ENCODE results near the gene TMEM88. TPM values are rescaled to one million over a fixed set of nuclear protein-coding genes. Genes with fewer than 3 reads are reported as not detected.
A peak's percentile ranks its signal among the peaks of the same experiment; 100 is the strongest.

The TMEM88 gene
- total RNA-seq, 1 experiment from 2014 or later, result 2.8 TPM

- H3K9me3 ChIP-seq (ENCODE audit: control insufficient read depth in 1 of 2, insufficient read depth in 1 of 2, low read depth in 1 of 2, low read length in 2 of 2), result no peaks in the 10 kb centered on the region
- POLR2A ChIA-PET, result interaction anchor here (3.9 kb wide), 1 partner anchor 11 kb away, joined by 11 read pairs; no protein-coding TSS in a partner anchor
- H4K20me1 ChIP-seq (ENCODE audit: insufficient read depth), result no peaks in the 10 kb centered on the region
- RAD21 ChIA-PET (ENCODE audit: low non-redundant PET in 1 of 2, low total read pairs in 2 of 2, uncharacterized antibody in 2 of 2, unreplicated experiment in 2 of 2), result no interaction called here
- DNase-seq (ENCODE audit: low read depth, low spot score), result no peak
- TF ChIP-seq EZH2 (IDR thresholded peaks at IDR 0.05) (no peak), ZBTB33 (IDR thresholded peaks at IDR 0.05; ENCODE audit: extremely low read depth, insufficient replicate concordance, low read length) (no peak), CBX3 (IDR thresholded peaks at IDR 0.05; ENCODE audit: low read depth) (no peak), ZFX (IDR thresholded peaks at IDR 0.05) (no peak), YY1 (IDR thresholded peaks at IDR 0.05; ENCODE audit: extremely low read depth, insufficient replicate concordance, low read depth, low read length) (no peak), ELF1 (IDR thresholded peaks at IDR 0.05; ENCODE audit: borderline replicate concordance, low read depth) (no peak), JUND (IDR thresholded peaks at IDR 0.05) (no peak), EZH2phosphoT487 (IDR thresholded peaks at IDR 0.05; ENCODE audit: borderline replicate concordance) (no peak)
- TF ChIP-seq, protein P1, sequence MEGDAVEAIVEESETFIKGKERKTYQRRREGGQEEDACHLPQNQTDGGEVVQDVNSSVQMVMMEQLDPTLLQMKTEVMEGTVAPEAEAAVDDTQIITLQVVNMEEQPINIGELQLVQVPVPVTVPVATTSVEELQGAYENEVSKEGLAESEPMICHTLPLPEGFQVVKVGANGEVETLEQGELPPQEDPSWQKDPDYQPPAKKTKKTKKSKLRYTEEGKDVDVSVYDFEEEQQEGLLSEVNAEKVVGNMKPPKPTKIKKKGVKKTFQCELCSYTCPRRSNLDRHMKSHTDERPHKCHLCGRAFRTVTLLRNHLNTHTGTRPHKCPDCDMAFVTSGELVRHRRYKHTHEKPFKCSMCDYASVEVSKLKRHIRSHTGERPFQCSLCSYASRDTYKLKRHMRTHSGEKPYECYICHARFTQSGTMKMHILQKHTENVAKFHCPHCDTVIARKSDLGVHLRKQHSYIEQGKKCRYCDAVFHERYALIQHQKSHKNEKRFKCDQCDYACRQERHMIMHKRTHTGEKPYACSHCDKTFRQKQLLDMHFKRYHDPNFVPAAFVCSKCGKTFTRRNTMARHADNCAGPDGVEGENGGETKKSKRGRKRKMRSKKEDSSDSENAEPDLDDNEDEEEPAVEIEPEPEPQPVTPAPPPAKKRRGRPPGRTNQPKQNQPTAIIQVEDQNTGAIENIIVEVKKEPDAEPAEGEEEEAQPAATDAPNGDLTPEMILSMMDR (IDR thresholded peaks at IDR 0.05 in 2 of 3, conservative IDR thresholded peaks at IDR 0.05 in 1 of 3; ENCODE audit: borderline replicate concordance in 1 of 3, insufficient read depth in 1 of 3, low read depth in 2 of 3, low read length in 2 of 3), result no peak
- TF ChIP-seq, protein P2, sequence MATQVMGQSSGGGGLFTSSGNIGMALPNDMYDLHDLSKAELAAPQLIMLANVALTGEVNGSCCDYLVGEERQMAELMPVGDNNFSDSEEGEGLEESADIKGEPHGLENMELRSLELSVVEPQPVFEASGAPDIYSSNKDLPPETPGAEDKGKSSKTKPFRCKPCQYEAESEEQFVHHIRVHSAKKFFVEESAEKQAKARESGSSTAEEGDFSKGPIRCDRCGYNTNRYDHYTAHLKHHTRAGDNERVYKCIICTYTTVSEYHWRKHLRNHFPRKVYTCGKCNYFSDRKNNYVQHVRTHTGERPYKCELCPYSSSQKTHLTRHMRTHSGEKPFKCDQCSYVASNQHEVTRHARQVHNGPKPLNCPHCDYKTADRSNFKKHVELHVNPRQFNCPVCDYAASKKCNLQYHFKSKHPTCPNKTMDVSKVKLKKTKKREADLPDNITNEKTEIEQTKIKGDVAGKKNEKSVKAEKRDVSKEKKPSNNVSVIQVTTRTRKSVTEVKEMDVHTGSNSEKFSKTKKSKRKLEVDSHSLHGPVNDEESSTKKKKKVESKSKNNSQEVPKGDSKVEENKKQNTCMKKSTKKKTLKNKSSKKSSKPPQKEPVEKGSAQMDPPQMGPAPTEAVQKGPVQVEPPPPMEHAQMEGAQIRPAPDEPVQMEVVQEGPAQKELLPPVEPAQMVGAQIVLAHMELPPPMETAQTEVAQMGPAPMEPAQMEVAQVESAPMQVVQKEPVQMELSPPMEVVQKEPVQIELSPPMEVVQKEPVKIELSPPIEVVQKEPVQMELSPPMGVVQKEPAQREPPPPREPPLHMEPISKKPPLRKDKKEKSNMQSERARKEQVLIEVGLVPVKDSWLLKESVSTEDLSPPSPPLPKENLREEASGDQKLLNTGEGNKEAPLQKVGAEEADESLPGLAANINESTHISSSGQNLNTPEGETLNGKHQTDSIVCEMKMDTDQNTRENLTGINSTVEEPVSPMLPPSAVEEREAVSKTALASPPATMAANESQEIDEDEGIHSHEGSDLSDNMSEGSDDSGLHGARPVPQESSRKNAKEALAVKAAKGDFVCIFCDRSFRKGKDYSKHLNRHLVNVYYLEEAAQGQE (IDR thresholded peaks at IDR 0.05; ENCODE audit: low read depth), result no peak
- TF ChIP-seq, protein P3, sequence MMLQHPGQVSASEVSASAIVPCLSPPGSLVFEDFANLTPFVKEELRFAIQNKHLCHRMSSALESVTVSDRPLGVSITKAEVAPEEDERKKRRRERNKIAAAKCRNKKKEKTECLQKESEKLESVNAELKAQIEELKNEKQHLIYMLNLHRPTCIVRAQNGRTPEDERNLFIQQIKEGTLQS (IDR thresholded peaks at IDR 0.05), result no peak
- H3K79me2 ChIP-seq (ENCODE audit: insufficient read depth, low read length), result peaks cover 49% of the 10 kb centered on the region
- H3K4me1 ChIP-seq (ENCODE audit: control insufficient read depth in 1 of 2, insufficient read depth in 2 of 2, low read length in 2 of 2), result peaks cover 35 to 67% of the 10 kb centered on the region in 2 experiments
- no TSS peak for BruUV-seq (replicated peaks)
- no peak overlapping the region for H2AFZ ChIP-seq (ENCODE audit: low read depth, low read length, poor library complexity, severe bottlenecking)
- peak overlapping the region; percentile 99; the same call in 1 of the 2 replicates for H3K9ac ChIP-seq (ENCODE audit: low read length)
- no peak overlapping the region for H3K4me3 ChIP-seq (replicated peaks in 1 of 2; ENCODE audit: low read depth in 1 of 2, low read length in 2 of 2)
- H3K9me2 ChIP-seq (ENCODE audit: insufficient read depth), result no peaks in the 10 kb centered on the region
- CTCF ChIA-PET, result no interaction called here
- peak overlapping the region; percentile 97; the same call in 1 of the 2 replicates for H3K27ac ChIP-seq (ENCODE audit: low read depth, low read length)
- H3K27me3 ChIP-seq (ENCODE audit: insufficient read depth, low read length), result no peaks in the 10 kb centered on the region
- no peak for ATAC-seq
- intact Hi-C loops (cut with micrococcal nuclease), result loop anchor here (5.0 kb wide), 2 partner anchors 98 to 258 kb away; partner anchors contain the start of gene MPDU1
- peak overlapping the region; percentile 99 for H3K4me2 ChIP-seq (ENCODE audit: low read length)
- H3K36me3 ChIP-seq (ENCODE audit: control insufficient read depth in 1 of 2, insufficient read depth in 2 of 2, low read length in 2 of 2), result peaks cover 0 to 3% of the 10 kb centered on the region in 2 experiments; a peak in 1 of 4 replicates
Measured at GRCh38 chr17:7839876-7840261, 15.0 kb upstream of the TMEM88 start.

All from HCT116 (cell line).